OCI-LY1 (cell line): ENCODE measurements around the gene MMP13.

Experiments used
- EZH2 ChIP-seq: fragments of 200-600 bp; sonication (generic), shearing (Covaris generic); IDR thresholded peaks from 2 replicates; pipeline ENCODE4 v1.8.0; 2017; ENCODE audit warnings: borderline replicate concordance, mixed run types, mild to moderate bottlenecking, antibody characterized with exemption, low read length, moderate library complexity, mixed read lengths
- TF ChIP-seq, protein P1 (sequence below): fragments of 200-600 bp; sonication (generic), shearing (Covaris generic); IDR thresholded peaks from 2 replicates; pipeline ENCODE4 v1.5.1; 2017; ENCODE audit warnings: mild to moderate bottlenecking, antibody characterized with exemption, low read length, moderate library complexity, mixed read lengths

DNA sequence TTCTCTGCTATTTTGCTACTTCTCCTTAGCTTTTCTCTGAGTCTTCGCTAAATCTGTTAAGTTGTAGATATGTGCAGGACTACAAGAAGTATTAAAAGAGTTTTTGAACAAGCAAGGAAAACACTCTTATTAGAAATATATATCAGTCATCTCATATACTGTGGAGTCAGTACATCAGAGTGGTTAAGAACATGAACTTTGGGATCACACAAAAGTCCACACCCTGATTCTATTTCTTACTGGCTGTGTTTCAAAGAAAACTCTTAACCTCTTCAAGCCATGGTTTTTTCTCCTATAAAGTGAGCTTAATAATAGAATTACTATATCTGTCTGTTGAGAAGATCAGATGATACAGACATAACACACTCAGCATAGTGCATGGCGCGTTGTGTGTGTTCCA is 29.5 kb downstream of the MMP13 start:
- TF ChIP-seq, protein P1, sequence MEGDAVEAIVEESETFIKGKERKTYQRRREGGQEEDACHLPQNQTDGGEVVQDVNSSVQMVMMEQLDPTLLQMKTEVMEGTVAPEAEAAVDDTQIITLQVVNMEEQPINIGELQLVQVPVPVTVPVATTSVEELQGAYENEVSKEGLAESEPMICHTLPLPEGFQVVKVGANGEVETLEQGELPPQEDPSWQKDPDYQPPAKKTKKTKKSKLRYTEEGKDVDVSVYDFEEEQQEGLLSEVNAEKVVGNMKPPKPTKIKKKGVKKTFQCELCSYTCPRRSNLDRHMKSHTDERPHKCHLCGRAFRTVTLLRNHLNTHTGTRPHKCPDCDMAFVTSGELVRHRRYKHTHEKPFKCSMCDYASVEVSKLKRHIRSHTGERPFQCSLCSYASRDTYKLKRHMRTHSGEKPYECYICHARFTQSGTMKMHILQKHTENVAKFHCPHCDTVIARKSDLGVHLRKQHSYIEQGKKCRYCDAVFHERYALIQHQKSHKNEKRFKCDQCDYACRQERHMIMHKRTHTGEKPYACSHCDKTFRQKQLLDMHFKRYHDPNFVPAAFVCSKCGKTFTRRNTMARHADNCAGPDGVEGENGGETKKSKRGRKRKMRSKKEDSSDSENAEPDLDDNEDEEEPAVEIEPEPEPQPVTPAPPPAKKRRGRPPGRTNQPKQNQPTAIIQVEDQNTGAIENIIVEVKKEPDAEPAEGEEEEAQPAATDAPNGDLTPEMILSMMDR = no peak
- TF ChIP-seq EZH2 = no peak
